ENCODE data around the gene JAK1. TPM values are rescaled to one million over a fixed set of nuclear protein-coding genes. Genes with fewer than 3 reads are reported as not detected.

Gene JAK1
- total and polyA plus RNA-seq, 2 of the 8 experiments (the other 6 are each of a cell fraction or from before 2014, with no cell fraction given), result 7.8 to 24.5 TPM

DNA sequence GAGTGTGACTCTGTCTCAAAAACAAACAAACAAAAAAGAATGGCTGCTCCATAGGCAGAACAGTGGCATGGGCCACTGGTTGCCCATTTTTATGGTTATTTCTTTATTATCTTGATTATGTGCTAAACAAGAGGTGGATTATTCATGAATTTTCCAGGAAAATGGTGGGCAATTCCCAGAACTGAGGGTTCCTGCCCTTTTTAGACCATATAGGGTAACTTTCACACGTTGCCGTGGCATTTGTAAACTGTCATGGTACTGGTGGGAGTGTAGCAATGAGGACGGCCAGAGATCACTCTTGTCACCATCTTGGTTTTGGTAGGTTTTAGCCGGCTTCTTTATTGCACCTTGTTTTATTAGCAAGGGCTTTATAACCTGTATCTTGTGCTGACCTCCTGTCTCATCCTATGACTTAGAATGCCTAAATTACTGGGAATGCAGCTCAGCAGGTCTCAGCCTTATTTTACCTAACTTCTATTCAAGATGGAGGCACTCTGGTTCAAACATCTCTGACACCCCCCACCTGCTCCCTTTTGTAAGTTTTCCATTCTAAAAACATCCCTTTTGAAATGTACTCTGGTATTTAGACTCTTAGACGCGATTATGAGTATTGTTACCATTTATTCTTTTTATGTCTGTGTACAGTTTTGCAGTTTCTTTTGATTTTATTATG, 164.4 kb downstream of the JAK1 start (continued):
- TF ChIP-seq, protein P1, sequence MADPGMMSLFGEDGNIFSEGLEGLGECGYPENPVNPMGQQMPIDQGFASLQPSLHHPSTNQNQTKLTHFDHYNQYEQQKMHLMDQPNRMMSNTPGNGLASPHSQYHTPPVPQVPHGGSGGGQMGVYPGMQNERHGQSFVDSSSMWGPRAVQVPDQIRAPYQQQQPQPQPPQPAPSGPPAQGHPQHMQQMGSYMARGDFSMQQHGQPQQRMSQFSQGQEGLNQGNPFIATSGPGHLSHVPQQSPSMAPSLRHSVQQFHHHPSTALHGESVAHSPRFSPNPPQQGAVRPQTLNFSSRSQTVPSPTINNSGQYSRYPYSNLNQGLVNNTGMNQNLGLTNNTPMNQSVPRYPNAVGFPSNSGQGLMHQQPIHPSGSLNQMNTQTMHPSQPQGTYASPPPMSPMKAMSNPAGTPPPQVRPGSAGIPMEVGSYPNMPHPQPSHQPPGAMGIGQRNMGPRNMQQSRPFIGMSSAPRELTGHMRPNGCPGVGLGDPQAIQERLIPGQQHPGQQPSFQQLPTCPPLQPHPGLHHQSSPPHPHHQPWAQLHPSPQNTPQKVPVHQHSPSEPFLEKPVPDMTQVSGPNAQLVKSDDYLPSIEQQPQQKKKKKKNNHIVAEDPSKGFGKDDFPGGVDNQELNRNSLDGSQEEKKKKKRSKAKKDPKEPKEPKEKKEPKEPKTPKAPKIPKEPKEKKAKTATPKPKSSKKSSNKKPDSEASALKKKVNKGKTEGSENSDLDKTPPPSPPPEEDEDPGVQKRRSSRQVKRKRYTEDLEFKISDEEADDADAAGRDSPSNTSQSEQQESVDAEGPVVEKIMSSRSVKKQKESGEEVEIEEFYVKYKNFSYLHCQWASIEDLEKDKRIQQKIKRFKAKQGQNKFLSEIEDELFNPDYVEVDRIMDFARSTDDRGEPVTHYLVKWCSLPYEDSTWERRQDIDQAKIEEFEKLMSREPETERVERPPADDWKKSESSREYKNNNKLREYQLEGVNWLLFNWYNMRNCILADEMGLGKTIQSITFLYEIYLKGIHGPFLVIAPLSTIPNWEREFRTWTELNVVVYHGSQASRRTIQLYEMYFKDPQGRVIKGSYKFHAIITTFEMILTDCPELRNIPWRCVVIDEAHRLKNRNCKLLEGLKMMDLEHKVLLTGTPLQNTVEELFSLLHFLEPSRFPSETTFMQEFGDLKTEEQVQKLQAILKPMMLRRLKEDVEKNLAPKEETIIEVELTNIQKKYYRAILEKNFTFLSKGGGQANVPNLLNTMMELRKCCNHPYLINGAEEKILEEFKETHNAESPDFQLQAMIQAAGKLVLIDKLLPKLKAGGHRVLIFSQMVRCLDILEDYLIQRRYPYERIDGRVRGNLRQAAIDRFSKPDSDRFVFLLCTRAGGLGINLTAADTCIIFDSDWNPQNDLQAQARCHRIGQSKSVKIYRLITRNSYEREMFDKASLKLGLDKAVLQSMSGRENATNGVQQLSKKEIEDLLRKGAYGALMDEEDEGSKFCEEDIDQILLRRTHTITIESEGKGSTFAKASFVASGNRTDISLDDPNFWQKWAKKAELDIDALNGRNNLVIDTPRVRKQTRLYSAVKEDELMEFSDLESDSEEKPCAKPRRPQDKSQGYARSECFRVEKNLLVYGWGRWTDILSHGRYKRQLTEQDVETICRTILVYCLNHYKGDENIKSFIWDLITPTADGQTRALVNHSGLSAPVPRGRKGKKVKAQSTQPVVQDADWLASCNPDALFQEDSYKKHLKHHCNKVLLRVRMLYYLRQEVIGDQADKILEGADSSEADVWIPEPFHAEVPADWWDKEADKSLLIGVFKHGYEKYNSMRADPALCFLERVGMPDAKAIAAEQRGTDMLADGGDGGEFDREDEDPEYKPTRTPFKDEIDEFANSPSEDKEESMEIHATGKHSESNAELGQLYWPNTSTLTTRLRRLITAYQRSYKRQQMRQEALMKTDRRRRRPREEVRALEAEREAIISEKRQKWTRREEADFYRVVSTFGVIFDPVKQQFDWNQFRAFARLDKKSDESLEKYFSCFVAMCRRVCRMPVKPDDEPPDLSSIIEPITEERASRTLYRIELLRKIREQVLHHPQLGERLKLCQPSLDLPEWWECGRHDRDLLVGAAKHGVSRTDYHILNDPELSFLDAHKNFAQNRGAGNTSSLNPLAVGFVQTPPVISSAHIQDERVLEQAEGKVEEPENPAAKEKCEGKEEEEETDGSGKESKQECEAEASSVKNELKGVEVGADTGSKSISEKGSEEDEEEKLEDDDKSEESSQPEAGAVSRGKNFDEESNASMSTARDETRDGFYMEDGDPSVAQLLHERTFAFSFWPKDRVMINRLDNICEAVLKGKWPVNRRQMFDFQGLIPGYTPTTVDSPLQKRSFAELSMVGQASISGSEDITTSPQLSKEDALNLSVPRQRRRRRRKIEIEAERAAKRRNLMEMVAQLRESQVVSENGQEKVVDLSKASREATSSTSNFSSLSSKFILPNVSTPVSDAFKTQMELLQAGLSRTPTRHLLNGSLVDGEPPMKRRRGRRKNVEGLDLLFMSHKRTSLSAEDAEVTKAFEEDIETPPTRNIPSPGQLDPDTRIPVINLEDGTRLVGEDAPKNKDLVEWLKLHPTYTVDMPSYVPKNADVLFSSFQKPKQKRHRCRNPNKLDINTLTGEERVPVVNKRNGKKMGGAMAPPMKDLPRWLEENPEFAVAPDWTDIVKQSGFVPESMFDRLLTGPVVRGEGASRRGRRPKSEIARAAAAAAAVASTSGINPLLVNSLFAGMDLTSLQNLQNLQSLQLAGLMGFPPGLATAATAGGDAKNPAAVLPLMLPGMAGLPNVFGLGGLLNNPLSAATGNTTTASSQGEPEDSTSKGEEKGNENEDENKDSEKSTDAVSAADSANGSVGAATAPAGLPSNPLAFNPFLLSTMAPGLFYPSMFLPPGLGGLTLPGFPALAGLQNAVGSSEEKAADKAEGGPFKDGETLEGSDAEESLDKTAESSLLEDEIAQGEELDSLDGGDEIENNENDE (IDR thresholded peaks at IDR 0.05; ENCODE audit: insufficient replicate concordance, low read length), result no peak
- no peak for TF ChIP-seq CREB1 (IDR thresholded peaks at IDR 0.05)
- no peak for TF ChIP-seq ZNF274 (IDR thresholded peaks at IDR 0.05; ENCODE audit: borderline replicate concordance, extremely low read depth, low read length)
- no peak for TF ChIP-seq RNF2 (IDR thresholded peaks at IDR 0.05; ENCODE audit: borderline replicate concordance, low read depth, low read length, missing control alignments, poor library complexity, severe bottlenecking)
- no peak for TF ChIP-seq KDM1A (IDR thresholded peaks at IDR 0.05; ENCODE audit: borderline replicate concordance, low read length)
- no peak for TF ChIP-seq CBX5 (IDR thresholded peaks at IDR 0.05; ENCODE audit: low read depth, low read length)
- TF ChIP-seq RAD21 (IDR thresholded peaks at IDR 0.05 in 1 of 2, conservative IDR thresholded peaks at IDR 0.05 in 1 of 2; ENCODE audit: low read depth in 2 of 2, low read length in 2 of 2), result no peak
- TF ChIP-seq CHD1 (IDR thresholded peaks at IDR 0.05; ENCODE audit: low read depth, low read length), result no peak
- TF ChIP-seq TCF12 (IDR thresholded peaks at IDR 0.05; ENCODE audit: low read depth, low read length), result no peak
- no peak for TF ChIP-seq SP2 (IDR thresholded peaks at IDR 0.05; ENCODE audit: low read length)
- no peak for TF ChIP-seq EGR1 (IDR thresholded peaks at IDR 0.05; ENCODE audit: borderline replicate concordance, low read depth, low read length)

Measured in H1 (cell line).